ENCODE results near the gene DCAKD.
A peak's percentile ranks its signal among the peaks of the same experiment; 100 is the strongest.

DNA sequence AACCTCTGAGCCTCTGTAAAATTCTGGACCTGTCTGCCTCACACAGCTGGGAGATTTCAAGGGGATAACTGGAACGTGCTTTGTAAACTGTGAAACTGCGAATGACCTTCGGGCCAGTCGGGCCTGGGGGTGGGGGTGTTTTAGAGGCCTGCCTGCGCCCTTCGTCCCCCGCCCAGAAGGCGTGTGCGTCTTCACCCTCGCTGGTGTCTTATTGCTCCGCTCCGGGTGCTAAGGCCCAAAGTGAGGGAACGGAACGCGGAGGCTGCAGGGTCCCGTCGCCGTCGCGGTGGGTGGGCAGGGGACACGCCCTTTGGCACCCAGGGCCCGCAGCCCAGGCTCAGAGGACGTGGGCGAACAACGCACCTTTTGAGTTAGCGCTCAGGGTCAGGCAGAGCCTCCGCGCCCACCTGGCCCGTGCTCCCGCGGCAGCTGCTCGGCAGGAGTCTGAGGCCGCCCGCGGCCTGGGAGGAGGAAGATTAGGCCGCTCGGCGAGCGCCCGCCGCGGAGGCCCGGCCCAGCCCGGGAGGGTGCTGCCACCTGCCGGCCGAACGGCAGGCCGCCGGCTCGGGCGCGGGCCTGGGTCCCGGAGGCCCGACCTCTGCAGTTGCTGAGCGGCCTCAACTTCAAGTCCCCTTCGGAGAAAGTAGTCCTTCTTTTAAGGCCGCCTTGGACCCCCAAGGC is 29.7 kb downstream of the DCAKD start:
- TF ChIP-seq, protein P1, sequence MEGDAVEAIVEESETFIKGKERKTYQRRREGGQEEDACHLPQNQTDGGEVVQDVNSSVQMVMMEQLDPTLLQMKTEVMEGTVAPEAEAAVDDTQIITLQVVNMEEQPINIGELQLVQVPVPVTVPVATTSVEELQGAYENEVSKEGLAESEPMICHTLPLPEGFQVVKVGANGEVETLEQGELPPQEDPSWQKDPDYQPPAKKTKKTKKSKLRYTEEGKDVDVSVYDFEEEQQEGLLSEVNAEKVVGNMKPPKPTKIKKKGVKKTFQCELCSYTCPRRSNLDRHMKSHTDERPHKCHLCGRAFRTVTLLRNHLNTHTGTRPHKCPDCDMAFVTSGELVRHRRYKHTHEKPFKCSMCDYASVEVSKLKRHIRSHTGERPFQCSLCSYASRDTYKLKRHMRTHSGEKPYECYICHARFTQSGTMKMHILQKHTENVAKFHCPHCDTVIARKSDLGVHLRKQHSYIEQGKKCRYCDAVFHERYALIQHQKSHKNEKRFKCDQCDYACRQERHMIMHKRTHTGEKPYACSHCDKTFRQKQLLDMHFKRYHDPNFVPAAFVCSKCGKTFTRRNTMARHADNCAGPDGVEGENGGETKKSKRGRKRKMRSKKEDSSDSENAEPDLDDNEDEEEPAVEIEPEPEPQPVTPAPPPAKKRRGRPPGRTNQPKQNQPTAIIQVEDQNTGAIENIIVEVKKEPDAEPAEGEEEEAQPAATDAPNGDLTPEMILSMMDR (IDR thresholded peaks at IDR 0.05 in 2 of 3, conservative IDR thresholded peaks at IDR 0.05 in 1 of 3; ENCODE audit: borderline replicate concordance in 1 of 3, insufficient read depth in 1 of 3, low read depth in 2 of 3, low read length in 2 of 3): peak; percentile 42 to 87 (median 72); a peak in 5 of 6 replicates
- TF ChIP-seq CEBPB (IDR thresholded peaks at IDR 0.05; ENCODE audit: low read depth) (no peak), POLR2A (IDR thresholded peaks at IDR 0.05; ENCODE audit: borderline replicate concordance, extremely low read depth, insufficient read depth, insufficient read length) (no peak), EZH2 (IDR thresholded peaks at IDR 0.05) (no peak), ZFX (IDR thresholded peaks at IDR 0.05) (peak; percentile 76; the same call in 1 of the 2 replicates), CBX3 (IDR thresholded peaks at IDR 0.05; ENCODE audit: low read depth) (no peak), RAD21 (IDR thresholded peaks at IDR 0.05; ENCODE audit: low read depth) (peak; percentile 62), ELF1 (IDR thresholded peaks at IDR 0.05; ENCODE audit: borderline replicate concordance, low read depth) (no peak), EZH2phosphoT487 (IDR thresholded peaks at IDR 0.05; ENCODE audit: borderline replicate concordance) (no peak), ZNF274 (IDR thresholded peaks at IDR 0.05; ENCODE audit: low read depth, low read length) (no peak)
- TF ChIP-seq, protein P2, sequence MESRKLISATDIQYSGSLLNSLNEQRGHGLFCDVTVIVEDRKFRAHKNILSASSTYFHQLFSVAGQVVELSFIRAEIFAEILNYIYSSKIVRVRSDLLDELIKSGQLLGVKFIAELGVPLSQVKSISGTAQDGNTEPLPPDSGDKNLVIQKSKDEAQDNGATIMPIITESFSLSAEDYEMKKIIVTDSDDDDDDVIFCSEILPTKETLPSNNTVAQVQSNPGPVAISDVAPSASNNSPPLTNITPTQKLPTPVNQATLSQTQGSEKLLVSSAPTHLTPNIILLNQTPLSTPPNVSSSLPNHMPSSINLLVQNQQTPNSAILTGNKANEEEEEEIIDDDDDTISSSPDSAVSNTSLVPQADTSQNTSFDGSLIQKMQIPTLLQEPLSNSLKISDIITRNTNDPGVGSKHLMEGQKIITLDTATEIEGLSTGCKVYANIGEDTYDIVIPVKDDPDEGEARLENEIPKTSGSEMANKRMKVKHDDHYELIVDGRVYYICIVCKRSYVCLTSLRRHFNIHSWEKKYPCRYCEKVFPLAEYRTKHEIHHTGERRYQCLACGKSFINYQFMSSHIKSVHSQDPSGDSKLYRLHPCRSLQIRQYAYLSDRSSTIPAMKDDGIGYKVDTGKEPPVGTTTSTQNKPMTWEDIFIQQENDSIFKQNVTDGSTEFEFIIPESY (IDR thresholded peaks at IDR 0.05; ENCODE audit: extremely low read depth, insufficient replicate concordance, low read length): no peak
